ENCODE measurements around the gene SPTA1.
"Not testable (repeated sequence)": the region's sequence is repeated elsewhere in the genome, so short reads cannot be mapped to it uniquely, and the experiment has no call there.

Gene SPTA1

DNA sequence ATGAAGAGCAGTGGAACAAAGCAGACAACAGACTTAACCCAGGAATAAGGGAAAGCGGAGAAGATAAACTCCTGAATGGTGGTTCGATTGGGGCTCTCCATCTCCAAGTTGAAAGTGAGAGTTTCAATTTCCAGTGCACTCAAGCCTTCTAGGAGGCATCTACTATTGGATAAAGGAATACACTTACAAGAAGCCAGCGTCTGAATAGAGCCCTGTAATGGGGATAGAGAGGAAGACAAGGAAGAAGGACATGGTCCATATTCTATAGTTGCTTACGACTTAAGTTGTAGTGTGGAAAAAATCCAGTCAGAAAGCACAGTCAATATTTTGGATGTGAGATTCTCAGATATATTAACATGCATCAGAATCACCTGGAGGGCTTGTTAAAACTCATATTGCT is 14.0 kb upstream of the SPTA1 start, which contains the start of gene OR6K2:
Gene OR6K2 (minus strand): TSS at position 101 of the 400 bp plus-strand sequence. CDS start 0 bp downstream, at position 101.
- DNase-seq (ENCODE audit: low spot score in 2 of 2) (no peak), ATAC-seq (ENCODE audit: low read depth) (no peak)
- Mint-ChIP-seq H3K9me3 (peaks cover 1% of the 10 kb centered on the region), H3K27ac (no peak within 1 kb of the TSS), H3K4me3 (no peak within 1 kb of the TSS), H3K36me3 (no peaks in the 10 kb centered on the region), H3K4me1 (no peaks in the 10 kb centered on the region), H3K27me3 (peaks cover 10% of the 10 kb centered on the region)

DNA sequence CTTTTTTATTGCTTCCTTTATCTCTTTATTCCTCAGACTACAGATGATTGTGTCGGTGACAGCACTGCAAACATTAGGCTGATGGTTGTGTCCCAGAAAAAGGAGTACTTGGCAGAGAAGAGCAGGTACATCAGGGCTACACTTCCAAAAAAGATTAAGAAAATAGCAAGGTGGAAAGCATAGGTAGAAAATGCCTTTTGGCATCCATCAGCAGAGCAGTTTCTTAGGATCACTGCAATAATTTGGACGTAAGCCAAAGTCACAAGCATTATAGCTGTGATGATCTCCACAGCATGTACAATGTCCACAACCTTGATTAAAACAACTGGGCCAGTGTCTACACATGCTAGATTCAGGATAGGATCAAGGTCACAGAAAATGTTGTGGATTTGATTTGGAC is 8.1 kb upstream of the SPTA1 start:
- Mint-ChIP-seq H3K4me1 (no peaks in the 10 kb centered on the region), H3K4me3 (no peak overlapping the region)
- ATAC-seq (ENCODE audit: low read depth), result no peak

DNA sequence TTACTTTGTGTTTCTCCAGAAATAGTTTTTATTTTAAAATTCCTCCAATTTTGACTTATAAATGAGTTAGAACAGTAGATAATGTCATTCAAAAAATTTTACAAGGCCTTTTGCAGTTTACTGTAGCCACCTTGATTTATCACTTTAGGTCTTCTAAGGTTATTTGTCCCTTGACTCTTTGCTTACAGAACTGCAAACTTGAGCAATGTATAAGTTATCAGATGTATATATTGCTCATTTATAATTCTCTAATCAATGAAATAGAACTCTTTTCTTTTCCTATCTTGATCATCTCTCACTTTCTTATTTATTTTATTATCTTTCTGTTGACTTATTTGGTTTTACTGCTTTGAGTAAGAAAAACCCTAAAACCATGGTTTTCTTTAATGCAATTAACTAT is 5.8 kb upstream of the SPTA1 start:
- Mint-ChIP-seq H3K27ac (no peak overlapping the region), H3K36me3 (peaks cover 1% of the 10 kb centered on the region), H3K4me3 (no peak overlapping the region), H3K4me1 (no peaks in the 10 kb centered on the region), H3K9me3 (peaks cover 1% of the 10 kb centered on the region), H3K27me3 (peaks cover 9% of the 10 kb centered on the region)
- no peak for ATAC-seq (ENCODE audit: low read depth)
- DNase-seq (ENCODE audit: low spot score in 2 of 2), result no peak

More for the DNA sequence above, 8.1 kb upstream of the SPTA1 start:
- no peak for DNase-seq (ENCODE audit: low spot score in 2 of 2)
- Mint-ChIP-seq H3K36me3 (peaks cover 1% of the 10 kb centered on the region), H3K27me3 (peaks cover 10% of the 10 kb centered on the region), H3K9me3 (peaks cover 1% of the 10 kb centered on the region), H3K27ac (no peak overlapping the region)

DNA sequence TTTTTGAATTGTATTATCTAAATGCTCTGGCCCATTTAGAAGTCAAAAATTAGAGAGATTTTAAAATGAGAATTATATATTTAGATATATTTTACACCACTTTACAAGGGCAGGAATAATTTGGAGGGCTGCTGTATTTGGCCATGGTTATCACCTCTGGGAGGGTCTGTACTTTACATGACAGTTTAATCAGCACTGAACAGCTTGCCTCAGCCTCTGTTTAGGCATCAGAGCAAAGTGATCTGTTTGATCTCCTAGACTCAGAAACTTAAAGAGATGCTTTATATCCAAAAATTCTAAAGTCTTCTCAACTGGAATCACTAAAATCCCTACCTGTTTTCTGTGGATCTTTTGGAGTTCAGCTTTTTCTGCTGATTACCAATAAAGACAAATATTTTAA is 5.4 kb upstream of the SPTA1 start:
- no peak overlapping the region for H3K27ac Mint-ChIP-seq
- H3K27me3 Mint-ChIP-seq, result peaks cover 9% of the 10 kb centered on the region
- ATAC-seq (ENCODE audit: low read depth) (no peak), DNase-seq (ENCODE audit: low spot score in 2 of 2) (no peak)
- no peaks in the 10 kb centered on the region for H3K4me1 Mint-ChIP-seq
- no peak overlapping the region for H3K4me3 Mint-ChIP-seq
- H3K36me3 Mint-ChIP-seq, result peaks cover 1% of the 10 kb centered on the region
- H3K9me3 Mint-ChIP-seq, result peaks cover 1% of the 10 kb centered on the region

DNA sequence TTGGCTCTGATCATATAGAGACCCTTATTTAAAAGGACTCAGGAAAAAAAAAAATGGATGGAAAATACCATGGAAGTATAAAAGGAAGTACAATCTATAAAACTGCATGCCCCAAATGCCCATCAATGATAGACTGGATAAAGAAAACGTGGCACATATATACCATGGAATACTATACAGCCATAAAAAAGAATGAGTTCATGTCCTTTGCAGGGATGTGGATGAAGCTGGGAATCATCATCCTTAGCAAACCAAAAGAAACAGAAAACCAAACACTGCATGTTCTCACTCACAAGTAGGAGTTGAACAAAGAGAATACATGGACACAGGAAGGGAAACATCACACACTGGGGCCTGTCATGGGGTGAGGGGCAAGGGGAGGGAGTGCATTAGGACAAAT is 4.6 kb upstream of the SPTA1 start:
- not testable (repeated sequence) for H3K4me3 Mint-ChIP-seq

DNA sequence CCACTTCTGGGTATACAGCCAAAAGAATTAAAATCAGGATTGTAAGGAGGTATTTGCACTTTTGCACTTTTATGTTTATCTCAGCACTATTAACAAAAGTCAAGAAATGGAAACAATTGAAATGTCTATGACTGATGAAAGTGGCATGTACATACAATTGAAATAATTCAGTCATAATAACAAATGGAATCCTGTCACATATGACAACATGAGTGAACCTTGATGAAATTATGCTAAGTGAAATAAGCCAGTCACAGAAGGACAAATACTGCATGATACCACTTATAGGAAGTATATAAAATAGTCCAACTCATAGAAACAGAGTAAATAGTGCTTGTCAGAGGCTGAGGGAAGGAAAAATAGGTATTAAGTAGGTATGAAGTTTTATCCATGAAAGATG is 3.4 kb upstream of the SPTA1 start:
- Mint-ChIP-seq H3K4me3 (no peak overlapping the region), H3K36me3 (no peaks in the 10 kb centered on the region), H3K4me1 (no peaks in the 10 kb centered on the region), H3K9me3 (no peaks in the 10 kb centered on the region), H3K27me3 (peaks cover 8% of the 10 kb centered on the region), H3K27ac (no peak overlapping the region)
- no peak for ATAC-seq (ENCODE audit: low read depth)
- DNase-seq (ENCODE audit: low spot score in 2 of 2), result no peak

More for the DNA sequence above, 4.6 kb upstream of the SPTA1 start:
- H3K27ac Mint-ChIP-seq; H3K9me3 Mint-ChIP-seq; ATAC-seq (ENCODE audit: low read depth); H3K36me3 Mint-ChIP-seq; H3K27me3 Mint-ChIP-seq; H3K4me1 Mint-ChIP-seq; DNase-seq (ENCODE audit: low spot score in 2 of 2): not testable (repeated sequence)

DNA sequence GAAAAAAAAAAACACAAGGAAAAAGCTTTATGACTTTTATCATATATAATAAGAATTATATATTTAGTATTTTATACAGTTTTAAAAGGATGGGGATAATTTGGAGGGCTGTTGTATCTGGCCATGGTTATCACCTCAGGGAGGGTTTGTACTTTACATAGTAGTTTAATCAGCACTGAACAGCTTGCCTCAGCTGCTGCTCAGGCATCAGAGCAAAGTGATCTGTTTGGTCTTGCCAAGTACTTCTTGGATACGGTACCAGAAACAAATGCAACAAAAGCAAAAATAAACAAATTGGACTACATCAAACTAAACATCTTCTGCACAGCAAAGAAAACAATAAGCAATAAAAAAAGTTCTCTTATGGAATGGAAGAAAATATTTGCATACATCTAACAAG is 2.6 kb upstream of the SPTA1 start:
- Mint-ChIP-seq H3K4me1 (no peaks in the 10 kb centered on the region), H3K9me3 (no peaks in the 10 kb centered on the region), H3K27me3 (peaks cover 6% of the 10 kb centered on the region), H3K27ac (no peak overlapping the region), H3K36me3 (no peaks in the 10 kb centered on the region), H3K4me3 (no peak overlapping the region)
- ATAC-seq (ENCODE audit: low read depth), result no peak
- no peak for DNase-seq (ENCODE audit: low spot score in 2 of 2)

DNA sequence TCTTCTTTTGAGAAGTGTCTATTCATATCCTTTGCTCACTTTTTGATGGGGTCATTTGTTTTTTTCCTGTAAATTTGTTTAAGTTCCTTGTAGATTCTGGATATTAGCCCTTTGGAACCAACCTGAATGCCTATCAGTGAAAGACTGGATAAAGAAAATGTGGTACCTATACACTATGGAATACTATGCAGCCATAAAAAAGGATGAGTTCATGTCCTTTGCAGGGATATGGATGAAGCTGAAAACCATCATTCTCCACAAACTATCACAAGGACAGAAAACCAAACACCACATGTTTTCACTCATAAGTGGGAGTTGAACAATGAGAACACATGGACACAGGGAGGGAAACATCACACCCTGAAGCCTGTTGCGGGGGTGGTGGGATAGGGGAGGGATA is 1.8 kb upstream of the SPTA1 start:
- H3K27me3 Mint-ChIP-seq; DNase-seq (ENCODE audit: low spot score in 2 of 2); H3K4me3 Mint-ChIP-seq; H3K27ac Mint-ChIP-seq; ATAC-seq (ENCODE audit: low read depth); H3K36me3 Mint-ChIP-seq; H3K9me3 Mint-ChIP-seq; H3K4me1 Mint-ChIP-seq: not testable (repeated sequence)

DNA sequence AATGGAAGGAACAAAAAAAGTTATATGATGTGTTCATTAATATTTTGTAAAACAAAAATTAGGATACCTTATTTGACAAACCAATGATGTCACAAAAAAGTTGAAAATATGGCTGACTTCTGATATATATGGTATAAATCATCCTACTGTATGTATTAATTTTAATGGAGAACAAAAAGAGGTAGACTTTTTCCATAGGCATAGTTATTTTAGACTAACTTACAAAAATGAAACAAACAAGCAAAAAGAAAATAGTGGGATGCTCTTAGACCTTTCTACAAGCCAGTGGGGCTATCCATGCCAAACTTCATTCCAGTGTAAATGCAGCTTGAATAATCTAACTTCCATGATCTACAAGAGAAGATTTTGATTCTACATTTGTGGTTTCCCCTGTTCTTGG is 522 bp upstream of the SPTA1 start:
- ATAC-seq (ENCODE audit: low read depth), result no peak

DNA sequence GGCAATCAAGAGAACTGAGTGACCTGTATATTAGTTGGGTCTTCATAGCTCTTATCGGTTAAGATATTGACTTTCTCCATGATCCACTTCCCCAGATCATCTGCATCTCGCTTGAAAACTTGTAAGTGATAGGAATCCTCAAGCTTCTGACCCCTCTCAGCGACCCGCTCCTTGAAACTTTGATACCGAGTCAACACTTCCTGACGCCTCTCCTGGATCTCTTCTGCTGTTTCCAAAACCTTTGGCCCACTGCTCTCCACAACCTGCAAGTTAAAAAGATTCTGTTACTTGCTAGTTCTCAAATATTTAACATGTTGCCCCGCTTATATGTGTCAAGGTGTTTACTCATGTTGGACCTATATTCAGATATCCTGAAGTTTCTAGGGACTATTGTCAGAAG is 1.4 kb downstream of the SPTA1 start:
- DNase-seq (ENCODE audit: low spot score in 2 of 2) (no peak), ATAC-seq (ENCODE audit: low read depth) (no peak)
- H3K4me3 Mint-ChIP-seq, result no peak overlapping the region
- no peaks in the 10 kb centered on the region for H3K36me3 Mint-ChIP-seq
- no peak overlapping the region for H3K27ac Mint-ChIP-seq
- H3K27me3 Mint-ChIP-seq, result peaks cover 9% of the 10 kb centered on the region
- peaks cover 1% of the 10 kb centered on the region for H3K9me3 Mint-ChIP-seq
- no peaks in the 10 kb centered on the region for H3K4me1 Mint-ChIP-seq

More for the DNA sequence above, 522 bp upstream of the SPTA1 start:
- H3K36me3 Mint-ChIP-seq, result no peaks in the 10 kb centered on the region
- H3K4me3 Mint-ChIP-seq, result no peak overlapping the region
- DNase-seq (ENCODE audit: low spot score in 2 of 2), result no peak
- no peaks in the 10 kb centered on the region for H3K4me1 Mint-ChIP-seq
- H3K27ac Mint-ChIP-seq, result no peak overlapping the region
- peaks cover 6% of the 10 kb centered on the region for H3K27me3 Mint-ChIP-seq
- H3K9me3 Mint-ChIP-seq, result no peaks in the 10 kb centered on the region

DNA sequence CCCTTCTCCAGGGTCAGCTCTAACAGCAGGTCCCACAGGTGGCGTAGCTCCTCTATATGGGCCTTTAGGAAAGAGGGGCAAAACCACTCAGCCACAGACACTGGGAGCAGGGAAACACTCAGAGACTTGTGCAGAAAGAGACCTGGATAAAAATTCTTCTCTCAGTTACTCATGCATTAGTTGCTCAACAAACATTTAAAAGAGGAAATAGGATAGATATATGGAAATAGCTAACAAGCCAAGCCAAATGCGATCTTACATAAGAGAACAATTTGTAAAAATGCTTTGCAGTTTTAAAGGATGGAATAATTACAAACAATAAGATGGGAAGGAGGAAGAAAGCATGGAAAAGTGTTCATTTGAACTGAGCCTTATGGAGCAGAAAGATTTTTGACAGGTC is 4.9 kb downstream of the SPTA1 start:
- Mint-ChIP-seq H3K4me1 (no peaks in the 10 kb centered on the region), H3K9me3 (peaks cover 1% of the 10 kb centered on the region), H3K4me3 (no peak overlapping the region), H3K27ac (no peak overlapping the region), H3K36me3 (no peaks in the 10 kb centered on the region), H3K27me3 (peaks cover 9% of the 10 kb centered on the region)
- DNase-seq (ENCODE audit: low spot score in 2 of 2) (no peak), ATAC-seq (ENCODE audit: low read depth) (no peak)

DNA sequence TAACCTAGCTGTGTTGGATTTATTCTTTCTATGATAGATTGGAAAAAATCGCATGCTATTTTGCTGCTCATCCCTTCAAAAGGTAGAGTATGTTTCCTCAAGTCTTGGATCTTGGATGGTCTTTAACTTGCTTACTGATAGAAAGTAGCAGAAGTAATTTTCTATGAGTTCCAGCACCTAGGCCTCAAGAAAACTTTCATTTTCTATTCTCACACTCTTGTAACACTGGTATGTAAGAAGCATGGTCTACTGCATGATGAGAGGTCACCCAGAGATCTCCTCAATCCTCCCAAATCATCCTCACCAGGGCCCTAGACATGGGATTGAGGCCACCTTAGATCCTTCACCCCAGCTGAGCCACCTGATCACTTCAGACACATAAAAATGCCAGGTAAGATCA is 7.2 kb downstream of the SPTA1 start:
- Mint-ChIP-seq H3K4me1 (peaks cover 2% of the 10 kb centered on the region), H3K27me3 (peaks cover 4% of the 10 kb centered on the region), H3K9me3 (peaks cover 1% of the 10 kb centered on the region), H3K36me3 (no peaks in the 10 kb centered on the region), H3K27ac (no peak overlapping the region), H3K4me3 (no peak overlapping the region)
- no peak for ATAC-seq (ENCODE audit: low read depth)
- no peak for DNase-seq (ENCODE audit: low spot score in 2 of 2)

DNA sequence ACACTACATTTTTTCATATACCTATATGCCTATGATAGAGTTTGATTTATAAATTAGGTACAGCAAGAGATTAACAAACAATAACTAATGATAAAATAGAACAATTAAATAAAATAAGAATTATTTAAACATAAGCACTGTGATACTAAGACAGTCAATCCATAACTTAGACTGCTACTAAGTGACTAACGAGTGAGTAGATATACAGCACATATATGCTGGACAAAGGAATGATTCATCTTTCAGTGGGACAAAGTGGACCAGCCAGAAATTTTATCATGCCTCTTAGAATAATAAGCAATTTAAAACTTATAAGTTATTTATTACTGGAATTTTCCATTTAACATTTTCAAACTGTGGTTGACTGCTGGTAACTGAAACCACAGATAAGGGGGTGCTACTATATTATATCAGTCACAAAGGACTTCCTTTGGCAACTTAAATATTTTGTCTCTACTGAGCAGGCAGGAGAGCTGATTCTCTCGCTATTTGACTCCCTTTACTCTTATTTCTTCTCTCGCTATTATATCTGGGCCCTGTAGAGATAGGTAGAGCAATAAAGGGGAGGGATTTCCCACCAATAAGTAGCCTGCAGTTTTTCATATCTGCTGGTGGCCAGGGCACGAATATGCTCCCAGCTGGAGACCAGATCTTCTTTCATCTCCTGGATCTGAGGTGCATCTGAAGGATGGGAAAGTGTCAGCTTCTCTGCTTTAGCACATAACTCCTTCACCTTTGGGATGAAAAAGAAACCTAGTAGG is 10.8 kb downstream of the SPTA1 start:
- H3K36me3 Mint-ChIP-seq, result no peaks in the 10 kb centered on the region
- H3K4me3 Mint-ChIP-seq, result no peak overlapping the region
- DNase-seq (ENCODE audit: low spot score in 2 of 2), result no peak
- H3K4me1 Mint-ChIP-seq, result peaks cover 2% of the 10 kb centered on the region
- H3K9me3 Mint-ChIP-seq, result peaks cover 1% of the 10 kb centered on the region
- ATAC-seq (ENCODE audit: low read depth), result no peak
- H3K27me3 Mint-ChIP-seq, result peaks cover 2% of the 10 kb centered on the region
- no peak overlapping the region for H3K27ac Mint-ChIP-seq

DNA sequence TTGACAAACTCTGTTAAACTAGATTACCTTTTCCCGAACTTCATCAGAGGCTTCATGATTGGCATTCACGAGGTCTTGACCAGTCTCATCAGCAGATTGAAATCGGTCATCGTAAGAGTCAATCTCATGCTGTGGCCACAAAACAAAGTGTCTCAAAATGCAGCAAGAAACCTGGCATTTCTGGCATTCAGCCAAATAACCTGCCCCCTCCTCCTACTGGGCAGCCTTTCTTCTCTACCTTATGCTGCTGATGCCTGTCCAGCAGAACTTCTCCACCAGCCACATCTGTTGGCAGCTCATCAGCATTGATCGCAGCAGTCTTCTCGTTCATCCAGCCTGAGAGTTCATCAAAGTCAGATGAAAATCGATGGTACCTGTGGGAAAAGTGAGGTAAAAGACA is 12.2 kb downstream of the SPTA1 start:
- Mint-ChIP-seq H3K9me3 (no peaks in the 10 kb centered on the region), H3K36me3 (no peaks in the 10 kb centered on the region), H3K4me1 (peaks cover 2% of the 10 kb centered on the region), H3K27me3 (peaks cover 2% of the 10 kb centered on the region), H3K4me3 (no peak overlapping the region), H3K27ac (no peak overlapping the region)
- DNase-seq (ENCODE audit: low spot score in 2 of 2), result no peak
- ATAC-seq (ENCODE audit: low read depth), result no peak

DNA sequence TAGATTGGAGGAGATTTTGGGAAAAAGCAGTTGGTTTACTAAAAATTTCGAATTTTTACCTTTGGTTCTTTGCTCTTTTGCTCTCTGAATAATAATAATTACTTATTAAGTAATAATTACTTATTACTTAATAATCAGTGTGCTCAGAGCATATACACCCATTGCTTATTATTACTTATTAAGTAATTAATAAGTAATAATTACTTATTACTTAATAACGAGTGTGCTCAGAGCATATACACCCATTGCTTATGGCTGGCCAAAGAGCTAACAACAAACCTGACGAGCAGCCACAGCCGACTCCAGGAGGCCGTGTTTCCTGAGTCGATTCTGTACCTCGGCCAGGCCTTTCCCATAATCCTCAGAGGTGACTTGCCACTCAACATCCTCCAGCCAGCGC is 20.5 kb downstream of the SPTA1 start:
- H3K4me1 Mint-ChIP-seq, result no peaks in the 10 kb centered on the region
- H3K27ac Mint-ChIP-seq, result no peak overlapping the region
- H3K9me3 Mint-ChIP-seq, result no peaks in the 10 kb centered on the region
- H3K36me3 Mint-ChIP-seq, result no peaks in the 10 kb centered on the region
- no peak for DNase-seq (ENCODE audit: low spot score in 2 of 2)
- H3K4me3 Mint-ChIP-seq, result no peak overlapping the region
- ATAC-seq (ENCODE audit: low read depth), result no peak
- H3K27me3 Mint-ChIP-seq, result no peaks in the 10 kb centered on the region
